Myocyte (in vitro differentiated cells): Measurements from ENCODE around the gene KIAA1614. TPM values are rescaled to one million over a fixed set of nuclear protein-coding genes. Genes with fewer than 3 reads are reported as not detected.

Experiments
- DNase-seq: peaks from one replicate; pipeline ENCODE4 v3.0.0-alpha.2; 2012; ENCODE audit warnings: low read depth
- total RNA-seq: library from RNA; depleted of rRNA; stranded (reverse); fragments of >200 nt; gene quantifications from 2 replicates; pipeline ENCODE4 v1.2.3, GENCODE V29; 2014

KIAA1614 gene
- total RNA-seq, 1 donor from 2014 or later: 6.5 TPM

DNA sequence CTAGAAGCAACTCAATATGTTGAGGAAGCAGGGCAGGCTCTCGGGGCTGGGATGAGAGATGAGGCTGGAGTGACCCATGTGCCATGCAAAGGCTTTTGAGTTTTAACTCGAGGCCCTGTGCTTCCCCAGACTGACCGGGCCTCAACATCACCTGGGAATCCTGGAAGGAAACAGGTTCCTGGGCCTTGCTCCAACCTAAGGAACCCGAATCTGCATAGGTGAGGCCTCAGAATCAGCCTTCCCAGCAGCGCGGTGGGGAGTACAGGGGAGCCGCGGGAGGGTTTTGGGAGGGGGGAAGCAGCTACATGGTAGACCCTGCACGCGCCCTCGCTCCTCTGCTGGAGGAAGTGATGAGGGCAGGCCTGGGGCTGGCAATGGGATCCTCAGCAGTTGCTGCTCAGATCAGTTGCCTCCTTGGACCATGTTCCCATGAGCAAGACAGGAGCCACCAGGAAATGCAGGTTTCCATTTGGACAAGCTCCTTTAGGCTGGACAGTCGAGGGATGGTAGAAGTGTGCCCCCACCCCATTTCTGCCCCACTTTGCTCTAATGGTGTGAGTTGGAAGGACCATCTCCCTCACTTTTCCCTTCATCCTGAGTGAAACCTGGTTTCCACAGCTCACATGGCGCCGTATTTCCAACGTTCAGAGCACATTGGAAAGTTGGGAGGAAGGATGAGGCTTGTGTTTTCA lies 4.5 kb upstream of the KIAA1614 start:
- DNase-seq: no peak

DNA sequence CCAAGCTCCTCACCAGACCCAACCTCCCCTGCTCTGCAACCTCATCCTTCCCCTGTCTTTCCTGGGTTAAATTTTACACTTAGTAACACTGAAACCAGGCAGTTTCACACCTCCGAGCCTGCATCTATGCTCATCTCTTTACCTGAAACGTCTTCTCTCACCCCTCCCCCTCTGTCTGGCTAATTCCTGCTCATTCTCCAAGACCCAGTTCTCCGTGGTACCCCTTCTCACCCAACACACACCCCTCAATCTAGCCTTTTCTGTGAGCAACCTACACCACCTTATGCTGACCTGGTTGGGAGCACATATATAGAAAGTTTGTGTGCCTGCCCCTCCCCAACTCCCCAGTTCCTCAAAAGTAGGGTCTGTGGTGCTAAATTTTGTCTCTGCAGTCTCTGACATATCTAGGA lies 3.7 kb upstream of the KIAA1614 start:
- DNase-seq: no peak

DNA sequence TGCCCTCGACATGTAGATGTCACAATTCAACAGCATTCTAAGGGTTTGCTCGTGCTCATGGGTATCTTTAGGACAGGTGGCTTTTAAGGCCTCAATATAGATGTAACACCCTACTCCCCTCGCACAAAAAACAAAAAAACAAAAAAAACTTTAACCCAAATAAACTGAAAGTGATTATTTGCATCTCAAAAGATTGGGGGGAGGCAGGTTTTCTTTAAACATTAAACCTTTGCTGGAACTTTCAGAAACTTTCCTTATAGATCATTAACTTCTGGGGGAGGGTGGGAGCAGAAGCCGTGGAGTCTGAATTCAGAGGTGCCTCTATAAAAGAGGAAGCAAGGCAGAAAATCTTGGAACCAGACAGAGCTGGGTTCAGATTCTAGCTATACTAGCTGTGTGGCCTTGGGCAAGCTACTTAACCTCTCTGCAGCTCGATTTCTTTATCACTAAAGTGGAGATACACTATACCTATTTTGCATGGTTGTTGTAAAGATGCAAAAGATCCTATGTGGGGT lies 3.2 kb upstream of the KIAA1614 start:
- no peak for DNase-seq

DNA sequence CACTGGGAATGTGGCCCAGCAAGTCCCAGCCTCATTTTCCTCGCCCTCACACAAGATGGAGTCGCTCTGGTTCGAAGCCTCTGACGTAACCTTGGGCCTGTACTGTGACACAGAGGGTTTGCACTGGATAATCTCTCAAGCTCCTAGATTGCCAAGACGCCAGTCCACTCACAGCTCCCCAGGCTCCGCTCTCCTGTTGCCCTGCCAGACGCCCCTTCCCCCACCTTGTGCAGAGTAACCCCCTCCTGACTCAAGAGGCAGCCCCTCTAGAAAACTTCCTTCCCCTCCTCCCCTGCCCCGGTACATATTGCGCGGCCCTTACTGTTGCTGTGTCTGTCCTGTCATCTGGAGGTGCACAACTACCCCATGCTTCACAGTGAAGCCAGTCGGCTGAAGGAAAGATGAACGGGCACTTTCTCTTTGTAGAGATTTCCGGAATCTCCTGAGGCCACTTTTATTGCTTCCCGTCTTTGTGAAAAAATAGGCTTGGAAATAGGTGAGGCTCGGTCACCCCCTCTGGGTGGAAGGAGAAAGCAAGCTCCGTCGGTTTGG lies 981 bp upstream of the KIAA1614 start:
- peak; percentile 40 for DNase-seq

DNA sequence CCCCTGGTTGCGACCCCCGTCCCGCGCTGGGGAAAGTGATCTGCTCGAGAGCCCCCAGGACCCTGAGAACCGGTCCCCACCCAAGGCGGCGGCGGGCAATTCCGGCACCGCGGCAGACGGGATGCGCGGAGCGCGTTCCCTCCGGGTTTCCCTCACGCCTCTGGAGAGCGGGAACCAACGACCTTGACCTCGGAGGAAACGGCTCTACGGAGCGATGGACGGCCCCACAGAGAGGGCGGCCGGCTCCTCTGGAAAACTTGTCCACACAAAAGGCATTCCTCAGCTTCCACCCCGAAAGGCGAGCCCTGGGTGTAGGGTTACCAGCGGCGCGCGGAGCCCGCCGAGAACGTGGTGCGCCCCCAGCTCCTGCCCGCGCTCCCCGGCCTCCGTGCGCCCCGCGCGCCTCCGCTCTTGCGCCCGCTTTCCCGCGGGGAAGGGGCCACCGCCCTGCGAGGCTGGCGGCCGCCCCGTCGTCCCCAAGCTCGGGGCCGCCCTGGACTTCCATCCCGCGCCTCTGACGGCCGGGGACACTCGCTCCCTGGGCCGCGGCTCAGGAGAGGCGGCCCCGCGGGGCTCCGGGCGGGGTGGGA lies 391 bp upstream of the KIAA1614 start:
- peak; percentile 64 for DNase-seq

DNA sequence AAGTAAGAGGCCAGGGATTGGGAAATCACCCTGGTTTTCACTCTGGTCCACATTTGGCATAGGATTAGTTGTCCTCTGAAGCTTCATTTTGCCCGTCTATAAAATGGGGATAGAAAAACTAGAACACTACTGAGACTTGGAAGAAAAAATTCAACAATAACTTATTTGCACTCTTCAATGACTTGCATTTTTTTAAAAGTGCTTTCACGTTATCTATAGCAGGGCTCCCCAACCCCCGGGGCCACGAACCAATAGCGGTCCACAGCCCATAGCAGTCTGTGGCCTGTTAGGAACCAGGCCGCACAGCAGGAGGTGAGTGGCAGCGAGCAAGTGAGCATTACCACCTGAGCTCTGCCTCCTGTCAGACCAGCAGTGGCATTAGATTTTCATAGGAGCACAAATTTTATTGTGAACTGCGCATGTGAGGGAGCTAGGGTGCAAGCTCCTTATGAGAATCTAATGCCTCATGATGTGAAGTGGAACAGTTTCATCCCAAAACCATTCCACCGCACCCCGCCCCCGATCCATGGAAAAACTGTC lies 2.8 kb downstream of the KIAA1614 start:
- no peak for DNase-seq

DNA sequence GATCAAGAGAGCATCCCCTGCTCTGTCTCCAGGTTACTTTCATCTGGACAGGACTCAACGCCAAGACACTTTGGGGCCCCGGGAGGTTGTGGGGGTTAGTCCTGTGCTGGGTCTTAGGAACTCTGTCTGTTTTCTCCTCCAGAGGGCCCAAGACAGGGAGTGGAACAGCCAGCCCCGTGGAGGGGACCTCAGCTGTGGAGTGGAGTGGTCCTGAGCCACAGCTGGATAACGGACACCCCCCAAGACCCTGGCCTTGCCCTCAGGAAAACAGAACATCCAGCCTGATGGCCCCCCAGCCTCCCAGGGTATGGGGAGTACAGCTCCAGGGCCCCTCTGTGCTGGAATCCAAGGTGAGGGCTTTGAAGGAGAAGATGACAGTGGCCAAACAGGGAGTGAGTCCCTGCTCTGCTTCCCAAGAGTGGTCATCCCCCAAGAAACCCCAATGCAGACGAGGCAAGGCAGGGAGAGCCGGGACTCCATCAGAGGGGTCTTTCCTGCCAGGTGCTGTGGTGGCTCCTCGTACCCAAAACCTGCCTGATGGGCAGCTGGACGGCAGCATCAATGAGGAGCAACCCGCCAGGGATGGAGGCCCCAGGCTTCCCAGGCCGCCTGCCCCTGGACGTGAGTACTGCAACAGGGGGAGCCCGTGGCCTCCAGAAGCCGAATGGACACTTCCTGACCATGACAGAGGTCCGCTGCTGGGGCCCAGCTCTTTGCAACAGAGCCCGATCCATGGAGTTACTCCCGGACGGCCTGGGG lies 3.5 kb downstream of the KIAA1614 start:
- no peak for DNase-seq

DNA sequence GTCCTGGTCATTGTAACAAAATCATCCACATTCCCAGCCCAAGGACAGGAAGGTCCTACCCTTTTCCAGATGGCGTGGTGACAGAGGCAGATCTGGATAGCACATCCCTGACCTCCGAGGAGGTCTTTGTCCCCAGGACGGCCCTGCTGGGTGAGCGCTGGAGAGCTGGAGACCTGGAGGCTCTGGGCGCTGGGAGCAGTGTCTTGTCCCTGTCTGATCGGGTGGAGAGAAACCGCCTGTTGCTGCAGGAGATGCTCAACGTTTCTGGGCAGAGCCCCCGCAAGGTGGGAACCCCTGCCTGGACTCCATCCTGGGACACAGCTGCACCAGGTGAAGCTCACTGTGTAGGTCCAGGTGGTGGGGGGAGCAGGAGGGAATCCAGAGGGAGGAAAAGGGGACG lies 4.1 kb downstream of the KIAA1614 start:
- no peak for DNase-seq

DNA sequence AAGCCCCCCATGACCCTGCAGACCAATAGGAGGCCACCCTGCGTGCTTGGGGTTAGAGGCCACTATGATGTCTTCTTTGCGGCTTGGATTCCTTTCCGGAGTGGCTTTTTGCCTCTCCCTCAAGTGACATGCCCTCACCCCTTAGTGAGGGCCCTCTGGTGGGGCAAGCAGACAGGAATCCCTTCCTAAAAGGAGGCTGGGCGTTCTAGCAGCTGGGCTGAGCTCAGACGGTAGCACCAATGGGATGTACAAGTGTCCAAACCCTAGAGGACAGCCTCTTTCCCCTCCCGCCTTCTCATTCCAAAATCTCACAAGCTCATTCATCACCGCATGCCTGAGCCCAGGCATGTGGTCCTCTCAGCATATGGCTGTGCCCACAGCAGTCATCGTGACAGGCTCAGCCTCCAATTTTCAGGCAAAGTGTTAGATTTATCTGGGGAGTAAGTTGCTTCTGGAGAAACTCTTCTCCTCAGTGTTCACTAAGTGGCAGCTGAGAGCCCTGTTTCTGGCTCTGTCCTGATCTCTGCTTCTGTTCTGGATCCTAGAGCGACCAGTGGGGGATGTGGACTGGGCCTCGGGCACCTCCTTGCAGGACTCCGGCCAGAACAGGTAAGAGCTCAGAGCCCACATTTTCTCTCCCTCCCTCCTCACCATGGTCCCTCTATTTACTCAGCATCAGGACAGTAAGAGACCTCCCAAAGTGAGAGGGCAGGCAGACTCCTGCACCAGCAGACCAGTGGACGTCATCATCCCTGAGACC lies 4.8 kb downstream of the KIAA1614 start:
- no peak for DNase-seq

DNA sequence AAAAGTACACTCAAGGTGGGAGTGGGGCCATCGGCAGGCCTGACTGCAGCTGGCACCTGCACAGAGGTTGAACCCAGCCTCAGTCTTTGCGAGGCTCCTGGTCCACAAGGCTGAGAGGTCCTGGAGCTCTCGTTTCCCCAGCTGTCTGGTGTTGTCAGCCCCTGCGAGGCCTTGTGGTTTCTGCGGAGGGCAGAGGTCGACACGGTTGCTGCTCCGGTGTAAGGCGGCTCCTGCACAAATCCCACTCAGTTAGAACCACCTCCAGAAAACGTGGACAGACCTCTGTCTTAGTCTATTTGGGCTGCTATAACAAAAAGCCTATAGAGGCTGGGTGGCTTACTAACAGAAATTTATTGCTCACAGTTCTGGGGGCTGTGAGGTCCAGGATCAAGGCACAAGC lies 5.8 kb downstream of the KIAA1614 start:
- DNase-seq: no peak

DNA sequence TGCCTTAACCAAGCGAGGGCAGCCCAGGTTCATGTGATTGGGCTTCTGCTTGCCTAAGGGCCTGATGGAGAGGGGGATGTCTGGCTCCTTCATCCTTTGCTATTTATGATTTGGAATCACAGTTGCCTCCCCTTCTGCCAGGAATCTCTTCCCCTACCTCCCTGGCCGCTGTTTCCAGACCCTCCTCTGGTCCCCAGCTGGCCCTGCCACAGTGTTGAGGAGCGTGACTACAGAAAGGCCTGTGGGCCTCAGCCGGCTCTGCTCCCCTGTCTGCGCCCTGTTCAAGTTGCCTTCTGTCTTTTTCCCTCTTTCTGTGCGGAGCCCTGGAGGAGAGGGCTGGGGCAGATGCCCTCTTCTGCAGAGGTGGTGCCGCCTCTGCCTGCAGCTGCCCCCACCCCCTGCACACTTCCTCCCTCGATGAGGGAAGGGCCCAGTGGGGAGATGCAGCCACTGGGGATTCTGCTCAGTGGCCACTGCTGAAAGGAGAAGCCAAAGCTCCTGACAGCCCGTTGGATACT lies 6.5 kb downstream of the KIAA1614 start:
- no peak for DNase-seq

DNA sequence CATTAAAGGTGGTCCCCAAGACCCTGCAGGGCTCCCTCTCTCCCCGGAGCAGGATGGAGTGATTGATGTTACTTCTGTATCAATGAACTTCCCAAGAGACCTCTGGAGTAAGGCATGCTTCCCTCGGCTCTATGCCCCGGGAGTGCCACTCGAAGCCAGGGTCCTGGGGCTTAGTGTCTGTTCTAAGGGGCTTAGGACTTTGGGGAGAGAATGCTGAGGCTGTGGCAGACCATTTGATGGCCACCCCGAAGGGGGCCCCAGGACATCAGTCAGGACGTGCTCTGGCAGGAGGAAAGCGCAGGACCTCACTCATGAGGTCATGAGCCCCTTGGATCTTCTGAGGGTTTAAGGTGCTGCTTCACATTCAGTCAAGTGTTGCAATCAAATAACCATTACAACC lies 7.5 kb downstream of the KIAA1614 start:
- no peak for DNase-seq

DNA sequence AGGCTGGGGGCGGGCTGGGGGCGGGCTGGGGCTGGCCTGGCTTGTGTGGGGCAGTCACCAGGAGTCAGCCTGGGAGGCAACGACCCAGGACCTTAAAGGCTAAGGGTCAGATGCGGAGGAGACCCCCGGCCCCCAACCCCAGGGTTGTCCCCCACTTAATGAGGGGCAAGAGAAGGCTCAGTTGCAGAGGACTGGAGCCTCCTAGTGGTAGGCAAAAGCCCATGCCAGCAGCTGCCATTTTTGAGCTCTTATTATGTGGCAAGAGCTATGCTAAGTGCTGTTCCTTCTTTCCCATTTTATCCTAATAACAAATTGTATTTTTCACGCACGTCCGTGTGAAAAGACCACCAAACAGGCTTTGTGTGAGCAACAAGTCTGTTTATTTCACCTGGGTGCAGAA lies 8.0 kb downstream of the KIAA1614 start:
- no peak for DNase-seq

DNA sequence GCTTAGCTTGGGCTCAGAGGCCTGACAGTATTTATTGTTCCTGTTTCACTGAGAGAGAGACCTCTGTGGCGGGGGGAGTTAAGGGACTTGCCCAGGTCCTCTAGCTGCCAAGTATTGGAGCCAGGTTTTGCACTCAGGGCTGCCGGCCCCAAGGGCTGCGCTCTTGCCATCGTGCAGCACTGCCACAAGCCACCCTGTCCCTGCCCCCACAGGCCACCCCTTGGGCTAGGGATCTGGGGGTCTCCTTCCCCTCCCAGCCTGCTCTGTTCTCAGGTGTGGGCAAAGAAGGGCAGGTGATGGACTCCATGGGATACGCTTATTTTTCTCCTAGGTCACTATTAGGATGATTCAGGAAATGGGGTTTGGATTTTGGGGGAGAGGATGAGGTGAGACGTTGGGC lies 8.7 kb downstream of the KIAA1614 start:
- no peak for DNase-seq

DNA sequence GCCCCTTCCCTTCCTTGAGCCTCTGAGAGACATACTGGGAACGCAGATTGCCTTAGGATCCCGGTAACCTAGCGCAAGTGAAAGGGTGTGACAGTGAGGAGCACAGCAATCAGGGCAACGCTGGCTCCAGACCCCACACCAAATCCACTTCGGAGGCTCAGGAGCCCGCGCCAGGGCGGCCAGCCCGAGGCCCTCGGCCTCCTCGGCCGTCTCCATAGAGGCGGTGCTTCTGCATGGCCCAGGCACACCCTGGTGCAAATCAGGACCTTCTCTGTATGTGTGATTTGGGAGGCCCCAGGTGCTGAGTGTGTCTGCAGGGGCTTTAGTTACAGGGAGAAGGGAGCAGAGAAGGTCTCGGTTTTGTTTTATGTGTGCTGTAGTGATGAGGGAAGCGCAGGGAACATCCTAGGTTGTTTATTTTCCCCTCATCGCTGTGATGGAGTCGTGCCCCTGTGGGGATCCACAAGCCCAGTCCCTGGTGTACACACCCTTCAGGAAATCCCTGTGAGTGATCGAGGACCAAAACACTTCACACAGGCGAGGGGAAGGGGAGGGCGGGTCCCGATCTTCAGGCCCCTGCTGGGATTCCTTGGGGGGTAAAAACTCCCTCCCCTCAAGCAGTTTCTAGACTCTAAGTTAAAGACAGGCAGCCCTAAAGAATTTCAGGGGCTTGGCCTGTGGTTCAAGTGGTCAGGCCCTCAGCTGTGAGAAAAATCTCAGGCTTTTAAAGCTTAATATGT lies 9.4 kb downstream of the KIAA1614 start:
- peak; percentile 59 for DNase-seq

DNA sequence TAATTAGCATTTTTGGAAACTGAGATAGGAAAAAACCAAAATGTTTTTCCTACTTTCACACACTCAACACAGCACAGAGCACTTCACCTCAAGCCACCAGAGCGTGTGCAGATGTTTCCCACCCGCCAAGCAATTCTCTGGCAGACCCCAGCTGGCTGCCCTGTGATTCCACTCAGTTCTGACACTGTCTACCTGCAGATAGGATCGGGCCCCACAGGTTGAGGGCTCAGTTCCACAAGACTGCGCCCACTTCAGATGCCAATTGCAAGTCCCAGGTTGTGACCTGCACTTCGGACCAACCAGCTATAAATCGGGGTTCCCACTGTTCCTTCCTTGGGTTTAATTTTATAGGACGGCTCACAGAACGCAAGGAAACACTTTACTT lies 9.9 kb downstream of the KIAA1614 start:
- no peak for DNase-seq

DNA sequence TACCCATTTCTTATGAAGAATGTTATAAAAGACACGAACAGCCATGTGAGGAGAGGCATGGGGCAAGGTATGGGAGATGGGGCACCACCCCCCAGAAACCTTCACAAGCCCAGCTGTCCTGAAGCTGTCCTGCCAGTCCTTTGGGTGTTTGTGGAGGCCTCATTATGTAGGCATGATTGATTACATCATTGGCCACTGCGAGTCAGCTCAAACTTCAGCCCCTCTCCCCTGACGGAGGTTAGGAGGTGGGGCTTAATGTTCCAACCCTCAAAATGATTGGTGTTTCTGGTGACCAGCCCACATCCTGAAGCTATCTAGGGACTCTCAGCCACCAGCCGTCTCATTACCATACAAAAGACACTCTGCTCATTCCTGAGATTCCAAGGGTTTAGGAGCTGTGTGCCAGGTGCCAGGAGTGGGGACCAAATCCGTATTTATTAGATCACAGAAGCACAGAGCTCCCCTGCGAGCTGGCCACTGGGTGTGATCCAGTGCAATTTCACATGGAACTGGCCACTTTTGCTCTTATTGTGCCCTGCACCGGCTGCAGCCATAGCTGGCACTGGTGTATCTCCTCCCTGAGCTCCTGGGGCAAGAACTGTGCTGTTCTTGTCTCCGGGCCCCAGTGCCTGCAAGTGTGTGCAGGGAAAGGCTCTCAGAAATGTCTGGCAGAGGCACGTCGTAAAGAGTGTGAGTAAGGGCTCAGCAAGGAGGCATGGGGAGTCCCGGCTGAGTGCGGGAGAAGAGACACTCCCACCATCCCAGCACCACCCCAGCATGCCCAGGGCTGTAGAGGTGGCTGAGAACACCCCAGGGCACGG lies 10.5 kb downstream of the KIAA1614 start:
- DNase-seq: peak; percentile 91

DNA sequence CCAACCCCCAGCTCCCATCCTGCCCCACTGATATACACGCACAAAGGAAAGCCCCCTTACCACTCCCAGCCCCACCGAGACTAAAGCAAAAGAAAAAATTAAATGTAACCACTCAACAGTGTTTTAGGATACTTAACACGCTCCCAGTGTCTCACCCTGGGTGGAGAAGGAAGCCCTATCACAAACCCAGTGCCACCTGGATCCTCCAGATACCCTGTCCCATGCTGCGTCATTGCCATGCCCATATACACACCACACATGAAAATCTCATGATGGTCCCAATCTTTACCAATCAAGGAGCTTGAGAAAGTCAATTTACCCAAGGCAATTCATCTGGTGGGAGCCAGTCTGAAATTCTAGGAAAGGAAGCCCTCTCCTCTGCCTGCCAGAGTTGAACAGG lies 11.2 kb downstream of the KIAA1614 start:
- no peak for DNase-seq

DNA sequence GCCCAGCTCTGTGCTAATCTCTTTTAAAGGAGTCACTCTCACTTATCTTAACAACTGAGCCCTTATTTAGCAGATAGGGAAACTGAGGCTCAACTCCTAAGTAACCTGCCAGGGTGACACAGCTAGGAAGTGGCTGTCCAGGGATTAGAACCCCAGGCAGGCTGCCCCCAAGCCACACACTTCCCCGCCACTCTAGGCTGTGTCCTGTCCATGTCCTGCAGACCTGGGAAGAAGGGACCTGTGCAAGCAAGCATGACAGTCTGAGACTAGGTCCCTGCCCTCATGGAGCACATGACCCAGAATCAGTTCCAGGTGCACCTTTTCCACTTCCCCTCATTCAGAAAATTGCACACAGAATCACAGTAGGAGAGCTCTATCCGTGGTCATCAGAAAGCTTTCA lies 12.2 kb downstream of the KIAA1614 start:
- DNase-seq: no peak
